ENCODE data around the gene PSMF1. TPM values are rescaled to one million over a fixed set of nuclear protein-coding genes. Genes with fewer than 3 reads are reported as not detected.

PSMF1 gene
- total and polyA plus RNA-seq, 9 of the 15 experiments (the other 6 are each of a cell fraction or from before 2014, with no cell fraction given), result 8.5 to 192 (median 33.2) TPM

- TF ChIP-seq EZH2 (IDR thresholded peaks at IDR 0.05; ENCODE audit: borderline replicate concordance, low read depth, low read length) (no peak), CREB1 (IDR thresholded peaks at IDR 0.05) (no peak), CREB1 (CRISPR knock-in tag; IDR thresholded peaks at IDR 0.05) (0 out of 2 replicates have a peak, but pooled peaks have one; percentile 35), ZNF511 (CRISPR knock-in tag; IDR thresholded peaks at IDR 0.05) (peak; percentile 92), SMARCA5 (IDR thresholded peaks at IDR 0.05) (no peak), THRB (CRISPR knock-in tag; conservative IDR thresholded peaks at IDR 0.05) (no peak), FOXP4 (CRISPR knock-in tag; IDR thresholded peaks at IDR 0.05; ENCODE audit: borderline replicate concordance) (peak; percentile 71; the same call in 1 of the 2 replicates), HNRNPLL (IDR thresholded peaks at IDR 0.05; ENCODE audit: low read depth, low read length, poor library complexity, severe bottlenecking) (no peak), ZC3H4 (CRISPR knock-in tag; IDR thresholded peaks at IDR 0.05; ENCODE audit: borderline replicate concordance) (no peak), HMBOX1 (IDR thresholded peaks at IDR 0.05) (no peak), ZNF274 (IDR thresholded peaks at IDR 0.05; ENCODE audit: borderline replicate concordance, low read depth, low read length) (no peak), CBX1 (IDR thresholded peaks at IDR 0.05; ENCODE audit: low read depth) (no peak), NFXL1 (CRISPR knock-in tag; IDR thresholded peaks at IDR 0.05) (no peak), FOXA1 (IDR thresholded peaks at IDR 0.05; ENCODE audit: borderline replicate concordance) (no peak), CCAR2 (IDR thresholded peaks at IDR 0.05; ENCODE audit: low read depth, low read length) (no peak), TFAP4 (CRISPR knock-in tag; IDR thresholded peaks at IDR 0.05; ENCODE audit: borderline replicate concordance) (peak; percentile 63; the same call in 1 of the 2 replicates), ETV6 (IDR thresholded peaks at IDR 0.05; ENCODE audit: borderline replicate concordance in 1 of 2, low read depth in 2 of 2, low read length in 1 of 2) (no peak), ETV6 (CRISPR knock-in tag; IDR thresholded peaks at IDR 0.05; ENCODE audit: borderline replicate concordance) (no peak), HDAC3 (IDR thresholded peaks at IDR 0.05; ENCODE audit: borderline replicate concordance, partially characterized antibody) (no peak), TCF3 (CRISPR knock-in tag; IDR thresholded peaks at IDR 0.05) (0 out of 2 replicates have a peak, but pooled peaks have one; percentile 16), CREM (IDR thresholded peaks at IDR 0.05; ENCODE audit: low read depth) (no peak), HDAC2 (IDR thresholded peaks at IDR 0.05) (0 out of 2 replicates have a peak, but pooled peaks have one; percentile 27), SOX6 (IDR thresholded peaks at IDR 0.05) (no peak)
Observed at GRCh38 chr20:1171461-1172093, 53.2 kb downstream of the PSMF1 start (continued).
